GM18517 (cell line): ENCODE measurements around the gene SRSF12.
"Not testable (repeated sequence)": the region's sequence is repeated elsewhere in the genome, so short reads cannot be mapped to it uniquely, and the experiment has no call there.

Source experiments
- ATAC-seq: cut with Tn5 transposase; IDR thresholded peaks from one replicate; pipeline ENCODE4 v1.9.1; 2021; ENCODE audit warnings: mild to moderate bottlenecking, moderate library complexity; ENCODE audit not compliant: unreplicated experiment

SRSF12 gene

GRCh38 chr6:89073014-89073620 lies 44.8 kb downstream of the SRSF12 start:
- ATAC-seq, result no peak

GRCh38 chr6:89071036-89071435 lies 46.8 kb downstream of the SRSF12 start:
- ATAC-seq, result no peak

GRCh38 chr6:89069536-89070163 lies 48.2 kb downstream of the SRSF12 start:
- ATAC-seq, result no peak

DNA sequence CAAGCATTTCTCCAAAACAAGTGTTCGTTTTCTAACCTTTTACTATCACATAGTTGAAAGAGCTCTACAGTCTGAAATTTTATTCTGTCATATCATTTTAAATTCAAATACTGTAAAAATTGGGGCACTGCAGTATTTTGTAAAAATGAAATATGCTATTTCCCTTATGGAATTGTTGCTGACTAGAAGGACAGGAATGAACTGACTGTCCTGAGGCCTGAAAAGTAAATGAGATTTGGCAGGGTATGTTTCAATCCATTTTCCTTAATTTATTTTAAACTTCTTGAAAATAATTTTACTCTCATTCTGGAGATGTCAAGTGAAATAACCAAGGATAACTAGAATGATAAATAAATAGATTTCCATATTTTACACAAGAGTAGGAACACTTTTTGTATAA lies 49.2 kb downstream of the SRSF12 start:
- ATAC-seq, result no peak

- no peak for ATAC-seq
These were observed 50.1 kb downstream of the SRSF12 start for GRCh38 chr6:89067796-89068195.

DNA sequence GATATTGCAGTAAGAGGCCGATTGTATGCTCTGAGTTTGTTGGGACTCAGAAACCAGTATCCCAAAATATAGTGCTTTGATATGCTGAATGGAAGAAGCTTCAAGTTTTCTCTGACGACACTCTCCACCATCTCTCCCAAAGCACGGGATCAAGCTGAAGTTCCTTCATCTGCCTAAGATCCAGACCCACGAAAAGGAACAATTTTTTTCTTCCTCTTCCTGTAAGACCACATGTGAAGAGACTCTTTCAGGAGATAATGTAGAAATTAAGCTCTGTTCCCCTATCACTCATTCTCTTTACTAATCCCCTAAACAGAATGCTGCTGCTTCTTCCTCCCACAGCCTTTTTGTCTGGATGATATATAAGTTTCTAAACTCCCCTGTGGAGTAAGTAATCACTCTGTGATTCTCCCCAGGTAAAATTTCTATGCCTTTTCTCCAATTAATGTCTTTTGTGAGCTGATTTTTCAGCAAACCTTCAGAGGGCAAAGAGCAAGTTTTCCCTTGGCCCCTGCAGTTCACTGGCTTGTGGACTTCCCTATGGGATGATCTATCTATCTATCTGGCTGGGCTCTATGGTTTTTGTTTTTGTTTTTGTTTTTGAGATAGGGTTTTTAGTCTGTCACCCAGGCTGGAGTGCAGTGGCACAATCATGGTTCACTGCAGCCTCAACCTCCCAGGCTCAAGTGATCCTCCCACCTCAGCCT lies 50.8 kb downstream of the SRSF12 start:
- ATAC-seq, result no peak

- ATAC-seq, result not testable (repeated sequence)
These were observed 51.8 kb downstream of the SRSF12 start for GRCh38 chr6:89066121-89066520.

- ATAC-seq, result not testable (repeated sequence)
These were observed 52.9 kb downstream of the SRSF12 start for GRCh38 chr6:89064931-89065330.

DNA sequence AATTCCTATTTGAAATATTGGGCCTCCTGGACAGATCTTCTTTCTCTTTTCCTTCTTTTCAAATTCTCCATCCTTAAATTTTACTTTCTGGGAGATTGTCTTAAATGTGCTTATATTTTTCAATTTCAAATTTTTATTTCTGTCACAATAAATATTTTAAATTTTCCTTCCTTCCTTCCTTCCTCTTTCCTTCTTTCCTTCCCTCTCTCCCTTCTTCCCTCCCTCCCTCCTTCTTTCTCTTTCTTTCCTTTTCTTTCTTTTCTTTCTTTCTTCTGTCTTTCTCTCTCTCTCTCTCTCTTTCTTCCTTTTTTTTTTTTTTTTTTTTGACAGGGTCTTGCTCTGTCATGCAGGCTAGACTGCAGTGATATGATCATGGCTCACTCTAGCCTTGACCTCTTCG lies 54.0 kb downstream of the SRSF12 start:
- ATAC-seq, result no peak

DNA sequence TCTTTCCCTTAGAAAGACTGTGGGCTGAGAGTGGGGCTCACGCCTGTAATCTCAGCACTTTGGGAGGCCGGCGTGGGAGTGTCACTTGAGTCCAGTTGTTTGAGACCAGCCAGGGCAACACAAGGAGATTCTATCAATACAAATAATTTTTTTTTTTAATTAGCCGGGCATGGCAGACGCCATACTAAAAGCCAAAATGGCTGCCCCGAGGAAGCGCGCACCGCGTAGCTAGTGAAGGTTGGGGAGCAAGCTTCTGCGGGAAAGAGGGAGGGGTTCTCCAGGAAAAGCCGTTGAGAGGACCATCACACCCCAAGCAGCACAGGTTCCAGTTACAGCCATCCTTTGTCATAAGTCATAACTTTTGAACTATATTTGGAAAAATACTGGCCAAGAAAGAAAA lies 58.6 kb downstream of the SRSF12 start:
- ATAC-seq, result no peak

- ATAC-seq, result no peak
These were observed 59.2 kb downstream of the SRSF12 start for GRCh38 chr6:89058627-89059026.

DNA sequence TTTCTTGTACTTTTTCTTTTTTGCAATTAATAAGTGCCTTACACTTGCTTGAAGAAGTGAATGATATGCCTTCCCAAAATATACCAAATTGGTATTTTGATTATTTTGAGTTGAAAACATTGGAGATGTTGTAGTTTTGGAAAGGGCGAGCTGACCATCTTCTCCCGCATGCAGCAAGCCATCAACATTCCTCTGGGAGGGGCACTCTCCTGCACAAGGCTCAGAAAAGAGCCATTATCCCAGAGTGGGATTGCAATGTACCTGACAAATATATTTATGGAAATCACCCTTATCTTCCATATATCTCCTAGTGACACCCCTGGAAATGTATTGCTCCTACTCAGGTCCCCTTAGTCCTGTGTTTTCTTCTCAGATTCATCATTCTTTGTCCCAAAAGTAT lies 60.1 kb downstream of the SRSF12 start:
- ATAC-seq, result no peak

- no peak for ATAC-seq
These were observed 63.7 kb downstream of the SRSF12 start for GRCh38 chr6:89054208-89054607.

- no peak for ATAC-seq
These were observed 66.2 kb downstream of the SRSF12 start for GRCh38 chr6:89051676-89052075.

DNA sequence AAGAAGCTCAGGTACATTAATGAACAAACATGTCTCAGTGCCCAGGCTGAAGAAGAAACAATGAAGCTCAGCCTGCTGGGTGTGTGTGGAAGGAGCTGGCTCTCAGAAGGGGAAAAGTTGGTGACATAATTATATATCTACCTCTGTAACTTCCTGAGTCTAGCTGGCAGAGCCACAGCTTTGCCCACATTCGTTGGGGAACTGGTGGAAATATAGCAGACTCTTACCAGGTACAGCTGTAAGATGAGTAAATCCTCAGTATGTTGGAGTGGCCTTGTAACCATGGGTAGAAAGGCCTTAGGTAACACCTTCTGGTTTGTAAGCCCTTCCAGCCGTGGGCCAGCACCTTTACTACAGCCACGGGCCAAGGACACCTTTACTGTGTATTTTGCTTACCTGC lies 67.2 kb downstream of the SRSF12 start:
- ATAC-seq, result no peak

- ATAC-seq, result no peak
These were observed 67.7 kb downstream of the SRSF12 start for GRCh38 chr6:89050155-89050554.

- no peak for ATAC-seq
These were observed 68.9 kb downstream of the SRSF12 start for GRCh38 chr6:89048985-89049384.

DNA sequence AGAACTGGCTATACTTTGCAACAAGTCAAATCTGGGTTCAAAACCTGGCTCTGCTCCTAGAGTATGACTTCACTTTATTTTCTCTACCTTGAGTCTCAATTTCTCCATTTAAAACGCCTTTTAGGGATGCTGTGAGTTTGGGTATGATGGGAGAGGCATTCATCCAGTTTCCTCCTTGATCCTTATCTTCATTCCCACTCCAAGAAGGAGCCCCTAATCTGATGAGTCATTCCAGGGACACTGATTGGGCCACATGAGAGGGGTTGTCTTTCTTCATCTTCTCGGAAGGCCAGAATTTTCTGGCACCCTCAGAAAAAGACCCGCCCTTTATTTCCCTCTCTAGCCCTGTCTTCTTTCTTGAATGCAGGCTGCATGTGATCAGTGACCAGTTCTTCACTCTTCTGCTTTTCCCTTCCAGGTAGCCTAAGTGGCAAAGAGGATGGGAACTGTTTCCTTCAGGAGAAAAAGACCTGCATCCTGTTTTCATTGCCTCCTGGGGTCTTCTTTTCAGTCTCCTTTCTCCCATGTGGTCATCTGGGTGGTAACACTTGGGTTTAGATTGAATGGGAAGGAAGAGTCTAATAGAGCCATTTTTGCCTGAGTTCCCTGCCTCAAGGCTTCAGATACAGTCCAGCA lies 69.5 kb downstream of the SRSF12 start:
- ATAC-seq, result no peak

DNA sequence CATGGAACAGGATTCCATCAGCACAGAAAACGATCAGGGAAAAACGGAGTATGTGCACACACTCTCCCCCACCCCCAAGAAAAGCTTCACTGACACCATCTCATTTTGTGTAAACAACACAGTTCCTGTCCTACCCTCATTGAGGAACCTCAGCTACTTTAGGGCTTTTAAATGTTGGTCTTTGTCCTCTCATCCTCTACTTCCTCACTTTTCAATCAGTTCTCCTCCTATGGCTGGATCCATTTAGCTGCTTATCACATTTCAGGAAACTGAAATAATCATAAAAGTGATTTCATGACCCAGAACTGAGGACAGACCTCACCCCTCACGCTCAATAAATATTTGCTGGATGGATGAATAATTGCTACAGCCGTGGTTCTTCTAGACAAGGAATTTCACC lies 70.4 kb downstream of the SRSF12 start:
- ATAC-seq, result no peak
